ENCODE data around the gene PMIS2.

PMIS2 gene

GRCh38 chr19:35551091-35551810 lies 34.7 kb upstream of the PMIS2 start:
- TF ChIP-seq, protein P1, sequence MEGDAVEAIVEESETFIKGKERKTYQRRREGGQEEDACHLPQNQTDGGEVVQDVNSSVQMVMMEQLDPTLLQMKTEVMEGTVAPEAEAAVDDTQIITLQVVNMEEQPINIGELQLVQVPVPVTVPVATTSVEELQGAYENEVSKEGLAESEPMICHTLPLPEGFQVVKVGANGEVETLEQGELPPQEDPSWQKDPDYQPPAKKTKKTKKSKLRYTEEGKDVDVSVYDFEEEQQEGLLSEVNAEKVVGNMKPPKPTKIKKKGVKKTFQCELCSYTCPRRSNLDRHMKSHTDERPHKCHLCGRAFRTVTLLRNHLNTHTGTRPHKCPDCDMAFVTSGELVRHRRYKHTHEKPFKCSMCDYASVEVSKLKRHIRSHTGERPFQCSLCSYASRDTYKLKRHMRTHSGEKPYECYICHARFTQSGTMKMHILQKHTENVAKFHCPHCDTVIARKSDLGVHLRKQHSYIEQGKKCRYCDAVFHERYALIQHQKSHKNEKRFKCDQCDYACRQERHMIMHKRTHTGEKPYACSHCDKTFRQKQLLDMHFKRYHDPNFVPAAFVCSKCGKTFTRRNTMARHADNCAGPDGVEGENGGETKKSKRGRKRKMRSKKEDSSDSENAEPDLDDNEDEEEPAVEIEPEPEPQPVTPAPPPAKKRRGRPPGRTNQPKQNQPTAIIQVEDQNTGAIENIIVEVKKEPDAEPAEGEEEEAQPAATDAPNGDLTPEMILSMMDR (IDR thresholded peaks at IDR 0.05) = no peak
- Histone ChIP-seq H3K27ac (no peak overlapping the region), H3K4me3 (no peak overlapping the region)
- no peak for DNase-seq (ENCODE audit: low spot score)

DNA sequence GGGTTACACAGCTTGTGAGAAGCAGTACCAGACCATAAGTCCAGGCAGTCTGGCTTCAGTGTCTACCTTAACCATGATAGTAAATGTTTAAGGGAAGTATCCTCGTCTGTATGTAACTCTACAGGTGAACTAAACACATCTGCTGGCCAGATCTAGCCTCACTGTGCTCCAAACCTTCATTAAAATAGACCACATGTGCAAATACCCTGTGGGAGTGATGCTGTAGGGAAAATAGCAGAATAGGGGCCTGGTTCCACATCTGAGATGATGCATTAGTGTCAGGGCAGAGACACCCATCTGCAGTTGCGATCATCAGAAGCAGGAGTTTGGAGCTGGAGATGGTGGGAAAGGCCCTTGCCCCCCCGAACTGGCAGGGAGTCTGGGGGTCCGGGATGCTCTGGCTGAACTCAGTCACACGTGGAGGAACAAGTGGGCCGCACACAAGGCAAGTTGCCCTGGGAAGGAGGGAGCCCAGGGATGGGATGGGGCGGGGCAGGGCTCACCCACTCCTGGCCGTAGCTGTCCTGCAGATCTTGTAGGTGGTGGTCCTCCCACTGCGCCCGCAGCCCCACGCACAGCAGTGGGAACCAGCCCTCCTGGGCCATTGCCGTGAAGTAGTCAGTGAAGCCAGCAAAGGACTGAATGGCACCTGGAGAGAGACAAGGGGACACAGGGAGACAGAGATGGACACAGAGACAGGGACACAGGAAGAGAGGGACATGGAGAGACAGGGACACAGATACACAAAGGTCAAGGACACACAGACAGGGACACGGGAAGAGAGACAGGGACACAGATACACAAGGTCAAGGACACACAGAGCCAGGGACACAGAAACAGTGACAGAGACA lies 33.2 kb upstream of the PMIS2 start:
- TF ChIP-seq, protein P1 (IDR thresholded peaks at IDR 0.05) = no peak
- no peak overlapping the region for H3K27ac ChIP-seq
- no peak for DNase-seq (ENCODE audit: low spot score)
- H3K4me3 ChIP-seq = no peak overlapping the region

DNA sequence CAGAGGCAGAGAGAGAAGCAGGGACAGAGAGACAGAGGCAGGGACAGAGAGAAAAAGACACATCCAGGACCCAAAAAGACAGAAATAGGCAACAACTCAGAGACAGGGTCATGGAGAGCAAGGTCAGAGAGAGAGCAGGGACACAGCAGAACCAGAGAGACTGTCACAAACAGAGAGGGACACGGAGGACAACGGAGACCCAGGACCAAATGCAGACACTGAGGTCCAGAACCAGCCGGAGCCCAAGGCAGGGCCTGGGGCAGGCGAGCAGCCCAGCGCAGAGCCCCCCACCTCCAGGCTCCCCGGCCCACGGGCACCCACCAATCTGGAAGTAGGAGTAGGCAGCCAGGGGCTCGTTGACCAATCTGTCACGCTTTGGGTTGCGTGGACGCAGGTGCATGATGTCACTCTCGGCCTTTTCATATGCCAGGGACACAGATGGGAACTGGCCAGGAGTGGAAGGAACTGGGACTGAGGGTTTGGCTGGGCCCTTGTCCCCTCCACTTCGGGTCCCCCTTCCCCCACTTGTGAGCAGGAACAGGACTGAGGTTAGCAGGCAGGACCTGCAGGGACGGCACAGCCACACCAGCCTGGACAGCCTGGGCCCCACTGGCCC lies 32.5 kb upstream of the PMIS2 start:
- no peak overlapping the region for H3K4me3 ChIP-seq
- no peak for DNase-seq (ENCODE audit: low spot score)
- no peak overlapping the region for H3K27ac ChIP-seq
- TF ChIP-seq, protein P1 (IDR thresholded peaks at IDR 0.05) = no peak

GRCh38 chr19:35554076-35554475 lies 31.9 kb upstream of the PMIS2 start:
- Histone ChIP-seq H3K4me3 (no peak overlapping the region), H3K27ac (no peak overlapping the region)
- TF ChIP-seq, protein P1 (IDR thresholded peaks at IDR 0.05) = no peak
- DNase-seq (ENCODE audit: low spot score) = no peak

GRCh38 chr19:35555301-35556005 lies 30.5 kb upstream of the PMIS2 start:
- no peak for DNase-seq (ENCODE audit: low spot score)
- no peak overlapping the region for H3K27ac ChIP-seq
- TF ChIP-seq, protein P1 (IDR thresholded peaks at IDR 0.05) = no peak
- H3K4me3 ChIP-seq = no peak overlapping the region

DNA sequence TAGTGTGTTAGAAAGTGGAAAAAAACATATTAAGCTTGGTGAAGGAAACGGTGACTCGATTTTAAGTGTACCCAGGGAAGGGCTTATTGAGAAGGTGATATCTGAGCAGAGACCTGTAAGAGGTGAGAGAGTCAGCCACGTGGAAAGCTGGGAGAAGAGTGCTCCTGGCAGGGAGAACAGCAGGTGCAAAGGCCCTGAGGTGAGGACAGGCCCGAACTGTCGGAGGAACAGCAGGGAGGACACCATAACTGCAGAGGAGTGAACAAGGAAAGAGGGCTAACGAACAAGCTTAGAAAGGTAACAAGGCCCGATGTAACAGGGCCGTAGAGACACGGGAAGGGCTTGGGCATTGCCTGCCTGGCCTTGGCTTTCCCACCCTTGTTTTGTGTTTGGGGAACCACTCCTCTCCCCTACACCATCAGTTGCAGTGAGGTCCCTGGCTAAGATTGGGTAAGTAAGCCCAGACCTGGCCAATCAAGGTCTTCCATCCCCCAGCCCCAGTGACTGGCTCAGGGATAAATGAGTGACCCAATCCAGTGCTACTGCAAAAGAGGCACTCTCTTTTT lies 29.9 kb upstream of the PMIS2 start:
- H3K4me3 ChIP-seq = no peak overlapping the region
- DNase-seq (ENCODE audit: low spot score) = no peak
- TF ChIP-seq, protein P1 (IDR thresholded peaks at IDR 0.05) = no peak
- no peak overlapping the region for H3K27ac ChIP-seq
